ENCODE data around the gene NFATC4. TPM values are rescaled to one million over a fixed set of nuclear protein-coding genes. Genes with fewer than 3 reads are reported as not detected.
A peak's percentile ranks its signal among the peaks of the same experiment; 100 is the strongest.

The NFATC4 gene
- total RNA-seq, 1 donor from 2014 or later = 42.4 TPM

DNA sequence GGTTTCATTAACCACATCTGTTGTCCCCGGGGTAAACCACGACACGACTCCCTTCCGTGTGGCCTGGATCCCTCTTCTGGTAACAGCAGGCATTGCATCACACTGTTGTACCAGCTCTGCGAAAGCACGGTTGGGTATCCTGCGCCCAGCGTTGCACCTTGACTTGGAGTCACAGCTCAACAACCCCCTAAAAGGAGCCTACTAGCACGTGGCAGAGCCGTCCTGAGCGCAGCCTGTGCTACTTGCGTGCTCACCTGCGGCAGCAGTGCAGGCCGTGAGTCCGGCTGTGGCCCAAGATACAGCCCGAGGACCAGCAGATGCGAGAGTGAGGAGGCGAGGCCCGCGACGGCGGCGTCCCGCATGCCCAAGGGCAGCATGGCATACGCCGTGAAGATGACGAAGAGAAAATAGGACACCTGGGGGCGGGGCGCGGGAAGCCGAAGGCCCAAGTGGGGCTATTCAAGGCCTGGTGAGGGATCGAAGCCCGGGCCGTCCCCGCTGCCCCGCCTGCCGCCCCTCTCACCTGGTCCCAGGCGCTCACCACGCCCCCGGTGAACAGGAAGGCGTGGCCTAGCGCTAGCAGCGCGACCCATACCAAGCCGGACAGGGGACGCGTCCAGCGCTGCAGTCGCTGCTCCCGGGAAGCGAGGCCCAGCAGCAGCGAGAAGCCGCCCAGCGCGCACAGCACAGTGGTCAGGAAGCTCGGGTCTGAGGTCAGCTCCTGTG, 35.6 kb upstream of the NFATC4 start:
- DNase-seq (ENCODE audit: low spot score) = peak; percentile 64
- TF ChIP-seq CTCF (IDR thresholded peaks at IDR 0.05; ENCODE audit: unreplicated experiment) = peak; percentile 54
- H3K9me3 Mint-ChIP-seq (ENCODE audit: unreplicated experiment) = no peaks in the 10 kb centered on the region
- H3K27me3 Mint-ChIP-seq (ENCODE audit: unreplicated experiment) = peaks cover 29% of the 10 kb centered on the region
- no peak overlapping the region for H3K27ac Mint-ChIP-seq (ENCODE audit: unreplicated experiment)
- peaks cover 44% of the 10 kb centered on the region for H3K4me1 Mint-ChIP-seq (ENCODE audit: unreplicated experiment)
- peaks cover 20% of the 10 kb centered on the region for H3K36me3 Mint-ChIP-seq (ENCODE audit: low read depth, unreplicated experiment)
- H3K4me3 Mint-ChIP-seq (ENCODE audit: unreplicated experiment) = peak overlapping the region; percentile 79

- no peak for TF ChIP-seq CTCF (IDR thresholded peaks at IDR 0.05; ENCODE audit: unreplicated experiment)
- Mint-ChIP-seq H3K9me3 (ENCODE audit: unreplicated experiment) (no peaks in the 10 kb centered on the region), H3K4me1 (ENCODE audit: unreplicated experiment) (peaks cover 43% of the 10 kb centered on the region), H3K27me3 (ENCODE audit: unreplicated experiment) (peaks cover 40% of the 10 kb centered on the region), H3K36me3 (ENCODE audit: low read depth, unreplicated experiment) (peaks cover 20% of the 10 kb centered on the region), H3K4me3 (ENCODE audit: unreplicated experiment) (peak within 1 kb of the TSS; percentile 98), H3K27ac (ENCODE audit: unreplicated experiment) (peak within 1 kb of the TSS; percentile 89)
- DNase-seq (ENCODE audit: low spot score) = peak; percentile 51
These were observed 33.3 kb upstream of the NFATC4 start, which contains the start of gene ADCY4 for GRCh38 chr14:24334431-24335291. Gene ADCY4, minus strand, starts transcription at chr14:24335071. Its CDS starts 419 bp downstream, at chr14:24334652.

DNA sequence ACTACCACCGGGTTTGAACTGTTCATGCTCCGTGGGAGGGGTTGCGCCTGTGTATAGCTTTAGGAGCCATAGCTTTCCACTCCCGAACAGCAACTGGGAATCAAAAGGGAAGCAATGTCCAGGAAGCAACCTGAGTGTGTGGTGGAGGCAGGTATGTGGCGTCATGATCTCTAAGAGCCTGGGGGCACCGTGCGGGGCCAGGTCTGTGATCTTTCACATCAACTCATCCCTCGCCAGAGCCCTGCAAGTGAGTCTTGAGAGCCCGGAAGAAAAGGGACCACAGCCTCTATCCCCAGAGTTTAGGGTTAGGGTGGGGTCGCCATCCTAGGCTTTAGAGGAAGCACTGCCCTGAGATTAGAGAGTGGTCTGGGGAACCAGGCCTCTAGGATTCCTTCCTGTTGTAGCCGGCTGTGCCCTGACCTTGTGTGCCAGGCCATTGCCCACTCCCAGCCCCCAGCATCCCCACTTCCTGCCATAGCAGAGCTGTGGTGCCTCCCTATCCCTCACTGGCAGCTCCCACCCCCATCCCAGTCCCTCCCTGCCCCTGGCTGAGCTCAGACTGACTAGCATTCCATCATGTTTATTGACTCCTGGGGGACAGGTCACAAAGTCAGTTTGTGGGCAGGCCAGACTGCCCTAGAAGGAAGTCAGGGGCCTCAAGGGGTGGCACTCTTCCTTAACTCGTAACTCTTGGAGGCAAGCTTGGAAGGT, 32.4 kb upstream of the NFATC4 start:
- no peak for TF ChIP-seq CTCF (IDR thresholded peaks at IDR 0.05; ENCODE audit: unreplicated experiment)
- peaks cover 34% of the 10 kb centered on the region for H3K4me1 Mint-ChIP-seq (ENCODE audit: unreplicated experiment)
- H3K4me3 Mint-ChIP-seq (ENCODE audit: unreplicated experiment) = peak overlapping the region; percentile 90
- H3K27me3 Mint-ChIP-seq (ENCODE audit: unreplicated experiment) = peaks cover 38% of the 10 kb centered on the region
- H3K9me3 Mint-ChIP-seq (ENCODE audit: unreplicated experiment) = no peaks in the 10 kb centered on the region
- no peak for DNase-seq (ENCODE audit: low spot score)
- peak overlapping the region; percentile 48 for H3K27ac Mint-ChIP-seq (ENCODE audit: unreplicated experiment)
- peaks cover 10% of the 10 kb centered on the region for H3K36me3 Mint-ChIP-seq (ENCODE audit: low read depth, unreplicated experiment)

- Mint-ChIP-seq H3K27me3 (ENCODE audit: unreplicated experiment) (peaks cover 37% of the 10 kb centered on the region), H3K4me3 (ENCODE audit: unreplicated experiment) (no peak overlapping the region), H3K27ac (ENCODE audit: unreplicated experiment) (no peak overlapping the region), H3K4me1 (ENCODE audit: unreplicated experiment) (peaks cover 29% of the 10 kb centered on the region), H3K36me3 (ENCODE audit: low read depth, unreplicated experiment) (peaks cover 4% of the 10 kb centered on the region), H3K9me3 (ENCODE audit: unreplicated experiment) (no peaks in the 10 kb centered on the region)
- DNase-seq (ENCODE audit: low spot score) = no peak
- TF ChIP-seq CTCF (IDR thresholded peaks at IDR 0.05; ENCODE audit: unreplicated experiment) = no peak
These were observed 30.7 kb upstream of the NFATC4 start for GRCh38 chr14:24337144-24337823.
